Neural cell (in vitro differentiated cells): ENCODE data around the gene MAPK9.

ENCODE experiments used
- EZH2 ChIP-seq: fragments of 200-600, 300-800 bp; shearing (Covaris generic), sonication (generic); IDR thresholded peaks from 2 replicates; pipeline ENCODE4 v1.6.1; 2014; ENCODE audit warnings: antibody characterized with exemption, low read length, borderline replicate concordance, mild to moderate bottlenecking; ENCODE audit not compliant: insufficient read depth, poor library complexity, severe bottlenecking
- MXI1 ChIP-seq: fragments of 450-650 bp; conservative IDR thresholded peaks from 2 replicates; pipeline ENCODE4 v1.6.1; 2014; ENCODE audit warnings: antibody characterized with exemption, mild to moderate bottlenecking; ENCODE audit not compliant: poor library complexity, severe bottlenecking
- RAD21 ChIP-seq: fragments of 450-650 bp; conservative IDR thresholded peaks from 2 replicates; pipeline ENCODE4 v1.6.1; 2014; ENCODE audit warnings: antibody characterized with exemption, mild to moderate bottlenecking, moderate library complexity
- TF ChIP-seq, protein P1 (sequence below): fragments of 450-650 bp; IDR thresholded peaks from 2 replicates; pipeline ENCODE4 v1.5.1; 2014; ENCODE audit warnings: antibody characterized with exemption, mild to moderate bottlenecking, moderate library complexity; ENCODE audit not compliant: poor library complexity, severe bottlenecking

DNA sequence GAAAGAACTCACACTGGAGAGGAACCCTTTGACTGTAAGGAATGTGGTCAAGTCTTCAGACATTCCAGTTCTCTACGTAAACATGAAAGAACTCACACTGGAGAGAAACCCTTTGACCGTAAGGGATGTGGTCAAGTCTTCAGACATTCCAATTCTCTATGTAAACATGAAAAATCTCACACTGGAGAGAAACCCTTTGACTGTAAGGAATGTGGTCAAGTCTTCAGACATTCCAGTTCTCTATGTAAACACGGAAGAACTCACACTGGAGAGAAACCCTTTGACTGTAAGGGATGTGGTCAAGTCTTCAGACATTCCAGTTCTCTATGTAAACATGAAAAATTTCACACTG is 32.6 kb downstream of the MAPK9 start:
- TF ChIP-seq MXI1 = no peak
- no peak for TF ChIP-seq RAD21
- TF ChIP-seq, protein P1, sequence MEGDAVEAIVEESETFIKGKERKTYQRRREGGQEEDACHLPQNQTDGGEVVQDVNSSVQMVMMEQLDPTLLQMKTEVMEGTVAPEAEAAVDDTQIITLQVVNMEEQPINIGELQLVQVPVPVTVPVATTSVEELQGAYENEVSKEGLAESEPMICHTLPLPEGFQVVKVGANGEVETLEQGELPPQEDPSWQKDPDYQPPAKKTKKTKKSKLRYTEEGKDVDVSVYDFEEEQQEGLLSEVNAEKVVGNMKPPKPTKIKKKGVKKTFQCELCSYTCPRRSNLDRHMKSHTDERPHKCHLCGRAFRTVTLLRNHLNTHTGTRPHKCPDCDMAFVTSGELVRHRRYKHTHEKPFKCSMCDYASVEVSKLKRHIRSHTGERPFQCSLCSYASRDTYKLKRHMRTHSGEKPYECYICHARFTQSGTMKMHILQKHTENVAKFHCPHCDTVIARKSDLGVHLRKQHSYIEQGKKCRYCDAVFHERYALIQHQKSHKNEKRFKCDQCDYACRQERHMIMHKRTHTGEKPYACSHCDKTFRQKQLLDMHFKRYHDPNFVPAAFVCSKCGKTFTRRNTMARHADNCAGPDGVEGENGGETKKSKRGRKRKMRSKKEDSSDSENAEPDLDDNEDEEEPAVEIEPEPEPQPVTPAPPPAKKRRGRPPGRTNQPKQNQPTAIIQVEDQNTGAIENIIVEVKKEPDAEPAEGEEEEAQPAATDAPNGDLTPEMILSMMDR = no peak
- no peak for TF ChIP-seq EZH2
